HCT116 (cell line): ENCODE data around the gene RGSL1. TPM values are rescaled to one million over a fixed set of nuclear protein-coding genes. Genes with fewer than 3 reads are reported as not detected.
A peak's percentile ranks its signal among the peaks of the same experiment; 100 is the strongest.

ENCODE experiments used
- ATAC-seq: fragments of 200-7000 bp; cut with Tn5 transposase; 2 replicates; pipeline ENCODE4 v1.9.1; 2020; ENCODE audit warnings: mild to moderate bottlenecking, moderate library complexity
- BruUV-seq: library from RNA; stranded (reverse); fragments of 400-500 nt; replicated peaks from 2 replicates; lab custom pipeline; 2021; lab: Mats Ljungman, UMichigan
- CTCF ChIA-PET: fragments of 300-600 bp; sonication (Branson Sonifier 250); formaldehyde crosslinking; loops from one replicate; lab custom pipeline; 2021; ENCODE audit warnings: antibody characterized with exemption; lab: Charles Lee
- POLR2A ChIA-PET: fragments of 300-600, 350-600 bp; sonication (Branson Sonifier 250); formaldehyde crosslinking; loops from one replicate; lab custom pipeline; 2021; ENCODE audit warnings: antibody characterized with exemption; lab: Charles Lee
- RAD21 ChIA-PET, 2 experiments: fragments of 300-600 bp; sonication (Branson Sonifier 250); formaldehyde crosslinking; loops; one replicate each; lab custom pipeline; 2023; ENCODE audit warnings: low total read pairs in 2 of 2; ENCODE audit not compliant: uncharacterized antibody in 2 of 2, unreplicated experiment in 2 of 2, low non-redundant PET in 1 of 2; lab: Charles Lee
- DNase-seq: peaks from one replicate; pipeline ENCODE4 v3.0.0-alpha.2; 2010; ENCODE audit warnings: low read depth, low spot score
- H2AFZ ChIP-seq: fragments of 200-600 bp; shearing (Covaris generic), sonication (generic); 2 replicates; pipeline ENCODE4 v1.6.1; 2017; ENCODE audit warnings: low read depth, mixed run types, mixed read lengths, antibody characterized with exemption, low read length; ENCODE audit not compliant: poor library complexity, severe bottlenecking
- H3K27ac ChIP-seq: 2 replicates; pipeline ENCODE4 v1.5.1; 2012; ENCODE audit warnings: low read depth, low read length
- H3K27me3 ChIP-seq: fragments of 200-600 bp; sonication (generic); 2 replicates; pipeline ENCODE4 v1.6.1; 2016; ENCODE audit warnings: mixed run types, low read length, mixed read lengths; ENCODE audit not compliant: insufficient read depth
- H3K36me3 ChIP-seq, 2 experiments: fragments of 200-500 bp in 1 of 2; fragments of 200-600 bp in 1 of 2; sonication (Bioruptor generic) in 1 of 2; sonication (generic) in 1 of 2; 2 replicates each; pipeline versions ENCODE4 v1.5.1 to v1.6.1; 2014 to 2016; ENCODE audit warnings: low read length in 2 of 2, inconsistent platforms in 1 of 2, mixed read lengths in 1 of 2, mixed run types in 1 of 2; ENCODE audit not compliant: insufficient read depth in 2 of 2, control insufficient read depth in 1 of 2
- H3K4me1 ChIP-seq, 2 experiments: fragments of 200-600 bp in 1 of 2; sonication (generic) in 1 of 2; 2 replicates each; pipeline versions ENCODE4 v1.5.1 to v1.6.1; 2012 to 2017; ENCODE audit warnings: low read length in 2 of 2, inconsistent platforms in 1 of 2, mild to moderate bottlenecking in 1 of 2, mixed read lengths in 1 of 2, mixed run types in 1 of 2, moderate library complexity in 1 of 2; ENCODE audit not compliant: insufficient read depth in 2 of 2, control insufficient read depth in 1 of 2
- H3K4me2 ChIP-seq: fragments of 200-600 bp; sonication (generic); 2 replicates; pipeline ENCODE4 v1.6.1; 2017; ENCODE audit warnings: mixed run types, low read length, mixed read lengths
- H3K4me3 ChIP-seq, 2 experiments: fragments of 200-600 bp in 1 of 2; sonication (generic) in 1 of 2; replicated peaks in 1 of 2; 2 replicates each; pipeline ENCODE4 v1.5.1; 2011 to 2016; ENCODE audit warnings: low read length in 2 of 2, control low read depth in 1 of 2, low read depth in 1 of 2, mild to moderate bottlenecking in 1 of 2, mixed read lengths in 1 of 2, mixed run types in 1 of 2
- H3K79me2 ChIP-seq: fragments of 200-600 bp; sonication (generic); 2 replicates; pipeline ENCODE4 v1.6.1; 2017; ENCODE audit warnings: mild to moderate bottlenecking, mixed run types, low read length, moderate library complexity, mixed read lengths; ENCODE audit not compliant: insufficient read depth
- H3K9ac ChIP-seq: fragments of 200-600 bp; sonication (generic); 2 replicates; pipeline ENCODE4 v1.6.1; 2016; ENCODE audit warnings: low read length, mixed read lengths
- H3K9me2 ChIP-seq: fragments of 200-600 bp; sonication (generic), shearing (Covaris generic); 2 replicates; pipeline ENCODE4 v1.6.1; 2017; ENCODE audit warnings: mixed run types, mild to moderate bottlenecking, moderate library complexity; ENCODE audit not compliant: insufficient read depth
- H3K9me3 ChIP-seq, 2 experiments: fragments of 200-500 bp in 1 of 2; fragments of 200-600 bp in 1 of 2; sonication (Bioruptor generic) in 1 of 2; sonication (generic) in 1 of 2; 2 replicates each; pipeline ENCODE4 v1.6.1; 2014 to 2017; ENCODE audit warnings: low read length in 2 of 2, mixed read lengths in 2 of 2, inconsistent platforms in 1 of 2, low read depth in 1 of 2, mild to moderate bottlenecking in 1 of 2, mixed run types in 1 of 2, moderate library complexity in 1 of 2; ENCODE audit not compliant: control insufficient read depth in 1 of 2, insufficient read depth in 1 of 2
- H4K20me1 ChIP-seq: fragments of 200-600 bp; sonication (generic), shearing (Covaris generic); 2 replicates; pipeline ENCODE4 v1.6.1; 2017; ENCODE audit warnings: mixed run types, mild to moderate bottlenecking, moderate library complexity; ENCODE audit not compliant: insufficient read depth
- CTCF ChIP-seq, 3 experiments: fragments of 200-600 bp in 1 of 3; sonication (generic) in 1 of 3; IDR thresholded peaks in 2 of 3; conservative IDR thresholded peaks in 1 of 3; 2 replicates each; pipeline ENCODE4 v1.5.1; 2012 to 2017; ENCODE audit warnings: low read depth in 2 of 3, low read length in 2 of 3, antibody characterized with exemption in 1 of 3, borderline replicate concordance in 1 of 3, control low read depth in 1 of 3, mild to moderate bottlenecking in 1 of 3, mixed read lengths in 1 of 3, mixed run types in 1 of 3, moderate library complexity in 1 of 3; ENCODE audit not compliant: insufficient read depth in 1 of 3
- ZBTB33 ChIP-seq: IDR thresholded peaks from 2 replicates; pipeline ENCODE4 v1.6.1; 2011; ENCODE audit warnings: mild to moderate bottlenecking, low read length, moderate library complexity; ENCODE audit not compliant: insufficient replicate concordance; ENCODE audit errors: extremely low read depth
- ZNF274 ChIP-seq: fragments of 200-500 bp; sonication (Bioruptor generic); IDR thresholded peaks from 2 replicates; pipeline ENCODE4 v1.6.1; 2014; ENCODE audit warnings: mild to moderate bottlenecking, low read depth, low read length, inconsistent platforms
- intact Hi-C: fragments of 100-400 bp; cut with micrococcal nuclease; formaldehyde crosslinking; loops from 2 replicates; pipeline ENCODE4 v1.10.0; 2022
- total RNA-seq: library from RNA; stranded (reverse); gene quantifications from one replicate; pipeline ENCODE4 v1.2.1, GENCODE V29; 2021; ENCODE audit not compliant: unreplicated experiment

RGSL1 gene
- total RNA-seq, 1 experiment from 2014 or later: not detected

- TF ChIP-seq ZBTB33: no peak
These were observed 41.4 kb upstream of the RGSL1 start (continued) for GRCh38 chr1:182408435-182409075.

GRCh38 chr1:182410138-182410537 is 39.8 kb upstream of the RGSL1 start:
- Histone ChIP-seq H3K27ac (no peak overlapping the region), H3K9ac (no peak overlapping the region), H4K20me1 (no peaks in the 10 kb centered on the region), H3K79me2 (no peaks in the 10 kb centered on the region), H3K4me2 (no peak overlapping the region), H2AFZ (no peak overlapping the region), H3K27me3 (no peaks in the 10 kb centered on the region), H3K9me2 (no peaks in the 10 kb centered on the region), H3K4me1 (no peaks in the 10 kb centered on the region), H3K4me3 (no peak overlapping the region), H3K36me3 (no peaks in the 10 kb centered on the region), H3K9me3 (no peaks in the 10 kb centered on the region)
- RAD21 ChIA-PET: no interaction called here
- DNase-seq (no peak), ATAC-seq (peak; percentile 67)
- POLR2A ChIA-PET: no interaction called here
- intact Hi-C loops: no loop called here
- TF ChIP-seq ZNF274 (no peak), CTCF (IDR thresholded peaks at IDR 0.05 in 2 of 3, conservative IDR thresholded peaks at IDR 0.05 in 1 of 3; ENCODE audit: borderline replicate concordance in 1 of 3, insufficient read depth in 1 of 3, low read depth in 2 of 3, low read length in 2 of 3) (peak in 1 of 3 experiments; percentile 25; a peak in 2 of 6 replicates)
- CTCF ChIA-PET: no interaction called here
- BruUV-seq: no TSS peak
